Measurements from ENCODE around the gene TRIM17. TPM values are rescaled to one million over a fixed set of nuclear protein-coding genes. Genes with fewer than 3 reads are reported as not detected.

Gene TRIM17
- total and polyA plus RNA-seq, 9 donors: 0.27 to 1.0 (median 0.57) TPM

DNA sequence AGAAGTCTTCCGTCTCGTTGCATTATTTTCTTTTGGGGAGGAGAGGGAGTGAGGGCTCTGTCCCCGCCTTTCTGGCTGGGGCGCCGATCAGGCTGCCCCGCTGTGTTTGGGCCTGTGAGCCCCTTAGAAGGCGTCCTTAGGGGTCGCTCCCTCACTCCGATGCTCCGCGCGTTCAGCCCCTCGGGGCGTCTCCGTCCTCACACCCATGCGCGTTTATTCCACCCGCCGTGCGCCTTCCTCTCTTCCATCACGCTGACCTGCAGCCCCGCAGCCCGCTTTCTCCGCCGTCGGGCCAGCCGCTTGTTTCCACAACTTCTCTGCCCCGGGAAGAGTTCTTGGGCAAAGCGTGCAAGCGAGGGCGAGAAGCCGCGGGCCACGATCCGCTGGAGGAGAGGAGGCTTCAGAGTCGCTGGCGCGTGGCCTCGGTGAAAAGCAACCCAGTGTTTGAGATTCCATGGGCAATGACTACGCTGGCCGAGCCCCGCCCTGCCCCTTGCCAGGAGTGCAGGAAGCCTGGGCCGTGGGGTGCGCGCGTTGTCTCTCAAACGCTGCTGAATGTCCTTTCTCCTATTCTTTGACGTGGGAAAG is 37.7 kb downstream of the TRIM17 start:
- Histone ChIP-seq H3K36me3 (ENCODE audit: control insufficient read depth, insufficient read depth, low read length) (peaks cover 21% of the 10 kb centered on the region), H3K4me1 (ENCODE audit: control insufficient read depth, insufficient read depth, low read length) (peaks cover 31% of the 10 kb centered on the region), H3K4me3 (ENCODE audit: low read length) (peak overlapping the region; percentile 58), H3K27me3 (ENCODE audit: control insufficient read depth, insufficient read depth, low read length) (peaks cover 11% of the 10 kb centered on the region), H3K27ac (ENCODE audit: low read length) (peak overlapping the region; percentile 21), H3K9me3 (replicated peaks; ENCODE audit: control insufficient read depth, low read depth, low read length) (no peaks in the 10 kb centered on the region)
- WGBS (ENCODE audit: insufficient coverage): 4% methylated on average over 44 of the region's 48 CpGs
- no peak for DNase-seq

GRCh38 chr1:228378090-228378872 is 38.4 kb downstream of the TRIM17 start:
- peaks cover 32% of the 10 kb centered on the region for H3K4me1 ChIP-seq (ENCODE audit: control insufficient read depth, insufficient read depth, low read length)
- peak overlapping the region; percentile 58 for H3K4me3 ChIP-seq (ENCODE audit: low read length)
- H3K27me3 ChIP-seq (ENCODE audit: control insufficient read depth, insufficient read depth, low read length): peaks cover 9% of the 10 kb centered on the region
- peak overlapping the region; percentile 21 for H3K27ac ChIP-seq (ENCODE audit: low read length)
- WGBS (ENCODE audit: insufficient coverage): 2% methylated on average over 47 of the region's 73 CpGs
- DNase-seq: peak; percentile 95
- peaks cover 26% of the 10 kb centered on the region for H3K36me3 ChIP-seq (ENCODE audit: control insufficient read depth, insufficient read depth, low read length)
- H3K9me3 ChIP-seq (replicated peaks; ENCODE audit: control insufficient read depth, low read depth, low read length): no peaks in the 10 kb centered on the region

GRCh38 chr1:228377664-228378089 is 39.0 kb downstream of the TRIM17 start:
- peaks cover 30% of the 10 kb centered on the region for H3K36me3 ChIP-seq (ENCODE audit: control insufficient read depth, insufficient read depth, low read length)
- no peaks in the 10 kb centered on the region for H3K9me3 ChIP-seq (replicated peaks; ENCODE audit: control insufficient read depth, low read depth, low read length)
- peaks cover 32% of the 10 kb centered on the region for H3K4me1 ChIP-seq (ENCODE audit: control insufficient read depth, insufficient read depth, low read length)
- no peak for DNase-seq
- no peak overlapping the region for H3K27ac ChIP-seq (ENCODE audit: low read length)
- WGBS (ENCODE audit: insufficient coverage): 78% methylated on average over 4 of the region's 5 CpGs
- peak overlapping the region; percentile 6 for H3K4me3 ChIP-seq (ENCODE audit: low read length)
- peaks cover 8% of the 10 kb centered on the region for H3K27me3 ChIP-seq (ENCODE audit: control insufficient read depth, insufficient read depth, low read length)

DNA sequence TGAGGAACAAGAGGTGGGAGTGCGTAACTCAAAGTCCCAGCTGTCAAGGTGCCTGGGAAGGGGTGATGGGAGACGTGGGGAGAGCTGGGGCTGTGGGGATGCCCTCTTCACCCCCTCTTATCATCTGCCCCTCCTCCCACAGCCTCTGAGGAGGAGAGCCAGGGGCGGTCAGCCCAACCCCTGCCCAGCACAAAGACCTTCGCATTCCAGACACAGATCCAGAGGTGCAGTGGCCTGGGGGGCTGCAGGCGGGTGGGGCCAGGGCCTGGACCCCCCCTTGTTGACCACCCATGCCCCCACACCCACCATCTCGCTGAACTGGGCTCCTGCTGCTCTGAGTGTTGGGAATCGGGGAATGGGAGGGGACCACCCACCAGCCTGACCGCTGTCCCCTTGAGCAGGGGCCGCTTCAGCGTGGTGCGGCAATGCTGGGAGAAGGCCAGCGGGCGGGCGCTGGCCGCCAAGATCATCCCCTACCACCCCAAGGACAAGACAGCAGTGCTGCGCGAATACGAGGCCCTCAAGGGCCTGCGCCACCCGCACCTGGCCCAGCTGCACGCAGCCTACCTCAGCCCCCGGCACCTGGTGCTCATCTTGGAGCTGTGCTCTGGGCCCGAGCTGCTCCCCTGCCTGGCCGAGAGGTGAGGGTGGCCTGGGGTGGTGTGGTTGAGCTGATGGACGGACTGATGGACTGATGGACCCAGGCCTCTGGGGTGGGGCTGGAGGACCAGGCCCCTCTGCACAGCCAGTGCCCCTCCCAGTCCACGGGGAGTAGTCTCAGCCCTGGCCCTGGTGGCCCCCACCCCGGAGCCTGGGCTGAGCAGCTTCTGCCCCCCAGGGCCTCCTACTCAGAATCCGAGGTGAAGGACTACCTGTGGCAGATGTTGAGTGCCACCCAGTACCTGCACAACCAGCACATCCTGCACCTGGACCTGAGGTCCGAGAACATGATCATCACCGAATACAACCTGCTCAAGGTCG is 39.7 kb downstream of the TRIM17 start:
- H3K27ac ChIP-seq (ENCODE audit: low read length): no peak overlapping the region
- H3K36me3 ChIP-seq (ENCODE audit: control insufficient read depth, insufficient read depth, low read length): peaks cover 34% of the 10 kb centered on the region
- no peaks in the 10 kb centered on the region for H3K9me3 ChIP-seq (replicated peaks; ENCODE audit: control insufficient read depth, low read depth, low read length)
- no peak overlapping the region for H3K4me3 ChIP-seq (ENCODE audit: low read length)
- WGBS (ENCODE audit: insufficient coverage): 95% methylated on average over 18 of the region's 31 CpGs
- H3K4me1 ChIP-seq (ENCODE audit: control insufficient read depth, insufficient read depth, low read length): peaks cover 33% of the 10 kb centered on the region
- DNase-seq: no peak
- peaks cover 8% of the 10 kb centered on the region for H3K27me3 ChIP-seq (ENCODE audit: control insufficient read depth, insufficient read depth, low read length)

DNA sequence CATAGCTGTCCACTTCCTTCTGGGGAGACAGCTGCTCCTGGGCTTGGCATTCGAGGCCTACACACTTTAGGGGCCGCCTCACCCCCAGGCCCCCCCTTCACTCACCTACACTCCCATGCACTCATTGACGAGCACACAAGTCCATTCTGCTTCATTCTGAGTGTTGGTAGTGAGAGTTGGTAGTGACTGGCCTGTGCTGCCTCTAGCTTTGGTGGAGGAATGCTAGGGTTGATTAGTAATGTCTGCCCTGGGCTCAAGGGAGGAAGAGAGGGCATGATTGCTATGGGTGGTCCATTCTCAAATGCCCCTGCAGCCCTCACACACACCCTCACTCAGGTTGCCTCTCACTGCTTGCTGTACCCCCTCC is 40.4 kb downstream of the TRIM17 start:
- Histone ChIP-seq H3K4me3 (ENCODE audit: low read length) (no peak overlapping the region), H3K9me3 (replicated peaks; ENCODE audit: control insufficient read depth, low read depth, low read length) (no peaks in the 10 kb centered on the region), H3K36me3 (ENCODE audit: control insufficient read depth, insufficient read depth, low read length) (peaks cover 39% of the 10 kb centered on the region), H3K4me1 (ENCODE audit: control insufficient read depth, insufficient read depth, low read length) (peaks cover 38% of the 10 kb centered on the region), H3K27me3 (ENCODE audit: control insufficient read depth, insufficient read depth, low read length) (peaks cover 8% of the 10 kb centered on the region), H3K27ac (ENCODE audit: low read length) (no peak overlapping the region)
- WGBS (ENCODE audit: insufficient coverage): no CpG with 5 or more reads among the region's 3 CpGs
- no peak for DNase-seq

- no peaks in the 10 kb centered on the region for H3K9me3 ChIP-seq (replicated peaks; ENCODE audit: control insufficient read depth, low read depth, low read length)
- H3K4me3 ChIP-seq (ENCODE audit: low read length): no peak overlapping the region
- peak overlapping the region; percentile 68 for H3K27ac ChIP-seq (ENCODE audit: low read length)
- no peak for DNase-seq
- H3K27me3 ChIP-seq (ENCODE audit: control insufficient read depth, insufficient read depth, low read length): peaks cover 8% of the 10 kb centered on the region
- H3K36me3 ChIP-seq (ENCODE audit: control insufficient read depth, insufficient read depth, low read length): peaks cover 39% of the 10 kb centered on the region
- 91% methylated on average over 20 of the region's 22 CpGs for WGBS (ENCODE audit: insufficient coverage)
- H3K4me1 ChIP-seq (ENCODE audit: control insufficient read depth, insufficient read depth, low read length): peaks cover 42% of the 10 kb centered on the region
These were observed 40.9 kb downstream of the TRIM17 start for GRCh38 chr1:228375578-228376261.

- no peaks in the 10 kb centered on the region for H3K9me3 ChIP-seq (replicated peaks; ENCODE audit: control insufficient read depth, low read depth, low read length)
- H3K27me3 ChIP-seq (ENCODE audit: control insufficient read depth, insufficient read depth, low read length): peaks cover 8% of the 10 kb centered on the region
- peak overlapping the region; percentile 68 for H3K27ac ChIP-seq (ENCODE audit: low read length)
- DNase-seq: peak; percentile 89
- peaks cover 49% of the 10 kb centered on the region for H3K4me1 ChIP-seq (ENCODE audit: control insufficient read depth, insufficient read depth, low read length)
- H3K4me3 ChIP-seq (ENCODE audit: low read length): no peak overlapping the region
- 39% methylated on average over 22 of the region's 25 CpGs for WGBS (ENCODE audit: insufficient coverage)
- H3K36me3 ChIP-seq (ENCODE audit: control insufficient read depth, insufficient read depth, low read length): peaks cover 43% of the 10 kb centered on the region
These were observed 41.7 kb downstream of the TRIM17 start for GRCh38 chr1:228374711-228375577.

DNA sequence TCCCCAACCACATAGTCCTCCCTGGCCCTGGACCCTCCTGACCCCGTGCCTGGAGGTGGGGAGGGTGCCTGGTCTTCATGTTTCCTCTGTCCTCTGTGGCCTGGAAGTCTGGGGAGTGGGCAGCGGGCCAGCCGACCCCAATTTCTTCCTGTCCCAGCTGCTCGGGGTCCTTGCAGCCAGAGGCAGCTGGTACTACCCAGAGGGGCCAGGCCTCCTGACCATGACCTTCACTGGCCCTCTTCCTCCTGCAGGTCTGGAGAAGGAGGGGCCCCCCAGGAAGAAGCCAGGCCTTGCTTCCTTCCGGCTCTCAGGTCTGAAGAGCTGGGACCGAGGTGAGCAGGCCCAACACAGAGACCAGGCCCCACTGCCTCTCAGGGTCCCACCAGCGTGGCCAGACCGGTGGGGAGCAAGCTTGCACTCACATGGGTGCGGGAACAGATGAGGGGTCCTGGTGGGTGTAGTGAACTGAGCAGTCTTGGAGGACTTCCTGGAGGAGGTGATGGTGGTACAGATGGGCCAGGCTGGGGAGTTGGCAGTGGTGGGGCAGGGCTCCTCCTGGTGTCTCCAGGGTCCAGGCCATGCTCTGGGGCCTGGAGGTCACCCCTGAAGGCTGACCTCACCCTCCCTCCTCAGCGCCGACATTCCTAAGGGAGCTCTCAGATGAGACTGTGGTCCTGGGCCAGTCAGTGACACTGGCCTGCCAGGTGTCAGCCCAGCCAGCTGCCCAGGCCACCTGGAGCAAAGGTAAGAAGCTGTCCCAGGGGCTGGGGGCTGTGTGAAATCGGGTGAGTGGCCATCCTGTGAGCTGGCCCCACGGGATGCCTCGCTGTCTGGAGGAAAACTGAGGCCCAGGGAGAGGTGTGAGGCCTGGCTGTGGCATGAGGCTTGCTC is 42.7 kb downstream of the TRIM17 start:
- Histone ChIP-seq H3K27ac (ENCODE audit: low read length) (peak overlapping the region; percentile 31), H3K27me3 (ENCODE audit: control insufficient read depth, insufficient read depth, low read length) (peaks cover 2% of the 10 kb centered on the region), H3K4me3 (ENCODE audit: low read length) (no peak overlapping the region), H3K36me3 (ENCODE audit: control insufficient read depth, insufficient read depth, low read length) (peaks cover 52% of the 10 kb centered on the region), H3K9me3 (replicated peaks; ENCODE audit: control insufficient read depth, low read depth, low read length) (no peaks in the 10 kb centered on the region), H3K4me1 (ENCODE audit: control insufficient read depth, insufficient read depth, low read length) (peaks cover 52% of the 10 kb centered on the region)
- WGBS (ENCODE audit: insufficient coverage): 79% methylated on average over 12 of the region's 14 CpGs
- DNase-seq: no peak

Data from muscle of leg (tissue), 11 donors.